ENCODE measurements around the gene WNK2.

Gene WNK2

DNA sequence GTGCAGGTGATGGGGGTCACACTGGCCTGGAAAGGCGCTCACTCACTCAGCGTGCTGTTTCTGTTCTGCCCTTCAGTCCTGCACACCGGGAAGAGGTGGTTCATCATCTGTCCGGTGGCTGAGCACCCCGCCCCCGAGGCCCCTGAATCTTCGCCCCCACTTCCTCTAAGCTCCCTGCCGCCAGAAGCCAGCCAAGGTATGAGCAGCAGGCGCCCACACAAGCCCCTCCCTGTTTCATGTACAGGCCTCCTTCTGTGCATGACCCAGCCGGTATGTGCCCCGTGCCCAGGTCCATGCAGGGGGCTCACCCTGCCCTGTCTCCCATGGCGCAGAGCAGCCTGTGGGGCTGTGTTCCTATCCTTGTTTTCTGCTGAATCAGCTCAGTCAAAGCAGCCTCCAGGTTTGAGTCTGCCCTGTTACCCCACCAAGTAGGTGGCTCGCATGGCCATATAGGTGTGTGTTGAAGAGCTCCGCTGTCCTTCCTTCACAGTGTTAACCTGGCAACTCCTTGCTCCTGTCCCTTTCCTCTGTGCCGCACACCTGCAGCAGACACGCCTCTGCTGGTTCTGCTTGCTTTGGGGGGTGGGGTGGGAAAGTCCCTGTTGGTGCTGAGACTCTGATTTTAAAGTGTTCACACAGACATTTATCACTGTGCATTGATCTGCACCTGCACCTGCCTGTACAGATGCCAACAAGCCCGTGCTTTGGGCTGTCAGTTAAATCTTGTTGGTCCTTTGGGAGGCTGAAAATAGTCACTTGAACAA lies 84.8 kb downstream of the WNK2 start:
- no peak for DNase-seq

DNA sequence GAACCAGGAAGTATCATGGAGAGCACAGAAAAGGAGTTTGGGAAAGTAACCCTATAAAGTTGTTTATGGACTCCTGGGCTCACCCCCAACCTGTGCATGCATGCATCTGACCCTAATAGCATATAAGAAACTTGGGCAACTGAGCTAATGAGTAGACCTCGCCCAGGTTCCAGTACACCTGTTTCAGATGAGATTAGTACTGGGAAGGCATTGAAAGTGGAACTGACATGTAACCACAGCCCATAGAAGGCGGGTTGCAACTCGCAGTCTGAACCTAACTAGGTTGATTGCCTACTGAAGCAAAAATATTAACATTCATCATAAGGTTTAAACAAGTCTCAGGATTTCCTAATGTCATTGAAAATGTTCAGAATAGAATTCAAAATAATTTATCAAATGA lies 87.0 kb downstream of the WNK2 start:
- no peak for DNase-seq

DNA sequence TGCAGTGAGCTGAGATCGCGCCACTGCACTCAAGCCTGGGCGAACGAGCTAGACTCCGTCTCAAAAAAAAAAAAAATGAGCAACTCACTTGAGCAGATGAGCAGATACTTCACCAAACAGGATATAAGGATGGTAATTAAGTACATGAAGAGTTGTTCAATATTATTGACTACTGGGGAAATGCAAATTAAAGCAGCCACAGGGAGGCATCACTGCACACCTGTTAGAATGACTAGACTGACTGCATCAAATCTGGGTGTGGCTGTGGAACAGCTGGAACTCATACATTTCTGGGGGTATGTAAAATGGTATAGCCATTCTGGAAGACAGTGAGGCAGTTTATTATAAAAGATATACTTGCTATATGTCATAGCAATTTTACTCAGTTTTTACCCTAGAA lies 93.0 kb downstream of the WNK2 start:
- DNase-seq, result peak in 1 of 2 experiments; percentile 14

DNA sequence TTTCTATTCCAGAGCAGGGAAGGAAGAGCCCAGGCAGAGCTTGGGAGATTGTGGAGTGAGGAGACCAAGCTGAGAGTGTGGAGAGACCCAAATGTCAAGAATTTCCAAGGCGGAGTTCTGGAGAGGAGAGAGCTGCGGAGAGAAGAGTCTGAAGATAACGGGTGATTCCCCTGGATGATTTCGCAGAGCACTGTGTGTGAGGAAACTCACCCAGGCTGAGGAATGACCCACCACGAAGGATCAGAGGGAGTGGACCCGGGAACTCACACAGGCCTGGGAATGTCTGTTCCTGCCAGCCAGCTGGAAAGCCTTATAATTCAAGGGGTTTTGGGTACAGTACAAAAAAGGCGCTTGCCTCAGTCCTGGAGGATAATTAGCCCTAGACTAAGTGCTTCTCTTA lies 94.2 kb downstream of the WNK2 start:
- no peak for DNase-seq

DNA sequence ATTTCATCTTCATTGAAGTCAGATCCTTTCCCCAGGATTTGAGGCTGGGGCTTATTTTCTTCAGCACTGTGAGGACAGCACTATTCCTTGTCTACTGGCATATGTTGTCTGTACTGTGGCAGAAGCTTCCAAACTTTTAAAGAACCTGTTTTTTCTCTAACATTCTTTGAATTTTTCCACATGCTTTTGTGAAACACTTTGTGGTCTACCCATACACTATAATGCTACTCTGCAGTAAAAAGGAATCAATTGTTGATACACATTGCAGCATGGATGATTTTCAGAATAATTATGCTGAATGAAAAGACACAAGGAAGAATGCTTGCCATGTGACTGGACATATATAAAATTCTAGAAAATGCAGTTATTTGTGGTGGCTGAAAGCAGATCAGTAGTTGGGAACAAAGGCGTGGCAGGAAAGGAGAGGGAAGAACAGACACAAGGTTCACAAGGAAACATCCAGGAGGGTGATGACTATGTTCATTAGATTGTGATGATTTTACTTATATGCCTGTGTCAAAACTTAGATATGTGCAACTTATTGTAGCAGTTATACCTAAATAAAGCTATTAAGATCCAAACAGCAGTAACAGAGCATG lies 96.8 kb downstream of the WNK2 start:
- no peak for DNase-seq

DNA sequence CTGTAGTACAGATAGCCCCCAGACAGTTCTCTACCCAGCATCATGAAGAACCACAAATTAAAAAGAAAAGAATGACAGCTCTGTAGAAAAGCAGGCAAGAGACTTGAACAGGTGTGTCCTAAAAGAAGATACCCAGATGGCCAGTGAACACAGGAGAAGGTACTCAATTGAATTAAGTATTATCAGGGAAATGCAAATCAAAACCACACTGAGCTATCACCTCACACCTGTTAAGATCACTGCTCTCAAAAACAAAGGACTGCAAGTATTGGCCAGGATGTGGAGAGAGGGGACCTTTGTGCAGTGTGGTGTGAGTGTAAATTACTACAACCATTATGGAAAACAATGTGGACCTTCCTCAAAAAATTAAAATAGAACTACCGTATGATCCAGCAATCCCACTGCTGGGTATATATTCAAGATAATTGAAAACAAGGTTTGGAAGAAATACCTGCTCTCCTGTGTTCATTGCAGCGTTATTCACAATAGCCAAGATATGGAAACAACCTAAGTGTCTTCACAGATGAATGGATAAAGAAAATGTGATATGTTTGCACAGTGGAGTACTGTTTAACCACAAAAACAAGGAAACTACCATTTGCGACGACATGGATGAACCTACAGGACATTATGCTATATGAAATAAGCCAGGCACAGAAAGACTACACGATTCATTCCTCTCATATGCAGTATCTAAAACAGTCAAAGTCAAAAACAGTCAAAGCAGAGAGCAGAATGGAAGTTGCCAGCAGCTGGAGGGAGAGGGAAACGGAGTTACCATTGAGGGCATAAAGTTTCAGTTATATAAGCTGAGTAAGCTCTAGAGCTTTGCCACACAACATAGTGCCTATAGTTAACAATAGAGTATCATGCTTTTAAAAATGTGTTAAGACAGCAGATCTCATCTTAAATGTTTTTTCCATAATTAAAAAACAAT lies 102.6 kb downstream of the WNK2 start:
- DNase-seq, result peak; percentile 6 to 46

DNA sequence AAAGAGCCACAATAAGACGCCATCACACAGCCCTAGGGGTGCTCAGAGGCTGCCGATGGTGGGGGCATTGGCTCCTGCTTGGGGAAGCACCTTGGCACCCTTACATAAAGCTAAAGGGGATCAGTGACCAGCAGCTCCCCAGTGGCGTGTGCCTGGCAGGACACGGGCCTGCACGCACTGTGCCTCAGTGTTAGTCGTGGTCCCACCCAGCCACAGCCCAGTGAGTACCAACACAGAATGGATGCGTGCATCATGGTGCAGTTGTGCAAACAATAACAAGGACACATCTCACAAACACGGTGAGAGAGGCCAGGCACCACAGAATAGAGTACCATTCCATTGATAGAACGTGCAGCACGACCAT lies 103.2 kb downstream of the WNK2 start:
- DNase-seq, result no peak

DNA sequence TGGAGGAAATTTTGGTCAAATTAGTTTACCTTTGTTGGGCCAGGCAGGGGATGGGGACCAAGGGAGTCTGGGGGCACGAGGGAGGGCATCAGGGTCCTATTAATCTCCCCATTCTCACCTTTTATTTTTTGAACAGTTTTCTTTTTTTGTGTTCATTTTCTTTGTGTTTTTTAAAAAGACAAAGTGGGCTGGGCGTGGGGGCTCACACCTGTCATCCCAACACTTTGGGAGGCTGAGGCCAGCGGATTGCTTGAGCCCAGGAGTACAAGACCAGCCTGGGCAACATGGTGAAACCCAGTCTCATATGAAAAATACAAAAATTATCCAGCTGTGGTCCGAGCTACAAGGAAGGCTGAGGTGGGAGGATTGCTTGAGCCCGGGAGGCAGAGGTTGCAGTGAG lies 103.7 kb downstream of the WNK2 start:
- DNase-seq, result no peak

DNA sequence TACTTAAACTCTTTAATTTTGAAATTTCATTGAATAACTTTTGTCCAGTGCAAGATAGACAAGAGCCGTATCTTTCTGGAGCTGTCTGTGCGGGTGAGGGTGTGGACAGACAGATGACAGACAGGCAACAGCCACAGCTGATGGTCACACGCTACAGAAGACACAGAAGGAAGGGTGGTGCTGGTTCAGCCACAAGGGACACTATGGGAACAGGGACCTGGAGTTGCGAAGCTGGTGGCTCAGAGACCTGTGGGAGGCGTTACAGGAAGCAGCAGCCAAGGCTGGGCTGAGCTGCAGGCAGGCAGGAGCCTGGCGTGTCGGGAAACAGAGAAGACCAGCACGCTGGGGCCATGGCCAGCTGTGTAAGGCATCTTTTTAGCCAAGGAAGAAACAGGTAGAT lies 104.4 kb downstream of the WNK2 start:
- DNase-seq, result no peak

DNA sequence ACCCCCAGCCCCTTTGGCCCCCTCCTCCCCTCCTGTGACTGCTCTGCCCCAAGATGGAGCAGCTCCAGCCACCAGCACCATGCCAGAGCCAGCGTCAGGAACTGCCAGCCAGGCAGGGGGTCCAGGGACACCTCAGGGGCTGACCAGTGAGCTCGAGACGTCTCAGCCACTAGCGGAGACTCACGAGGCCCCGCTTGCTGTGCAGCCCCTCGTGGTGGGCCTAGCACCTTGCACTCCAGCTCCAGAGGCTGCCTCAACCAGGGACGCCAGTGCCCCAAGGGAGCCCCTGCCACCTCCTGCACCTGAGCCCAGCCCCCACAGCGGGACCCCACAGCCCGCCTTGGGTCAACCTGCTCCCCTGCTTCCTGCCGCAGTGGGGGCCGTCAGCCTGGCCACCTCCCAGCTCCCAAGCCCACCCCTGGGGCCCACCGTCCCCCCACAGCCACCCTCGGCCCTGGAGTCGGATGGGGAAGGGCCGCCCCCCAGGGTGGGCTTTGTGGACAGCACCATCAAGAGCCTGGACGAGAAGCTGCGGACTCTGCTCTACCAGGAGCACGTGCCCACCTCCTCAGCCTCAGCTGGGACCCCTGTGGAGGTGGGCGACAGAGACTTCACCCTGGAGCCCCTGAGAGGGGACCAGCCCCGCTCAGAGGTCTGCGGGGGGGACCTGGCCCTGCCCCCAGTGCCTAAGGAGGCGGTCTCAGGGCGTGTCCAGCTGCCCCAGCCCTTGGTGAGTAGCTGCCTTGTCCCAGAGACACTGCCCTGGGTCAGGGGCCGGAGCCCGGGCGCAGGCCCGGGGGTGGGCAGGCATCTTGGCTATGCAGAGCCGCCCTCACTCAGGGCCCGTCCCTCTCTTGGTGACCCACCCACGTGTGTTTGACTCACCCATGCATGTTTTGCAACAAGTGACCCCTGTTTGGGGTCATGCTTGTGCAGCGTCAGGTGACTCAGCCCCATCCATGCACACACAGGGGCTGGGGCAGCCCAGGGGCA lies 105.2 kb downstream of the WNK2 start:
- DNase-seq, result no peak

DNA sequence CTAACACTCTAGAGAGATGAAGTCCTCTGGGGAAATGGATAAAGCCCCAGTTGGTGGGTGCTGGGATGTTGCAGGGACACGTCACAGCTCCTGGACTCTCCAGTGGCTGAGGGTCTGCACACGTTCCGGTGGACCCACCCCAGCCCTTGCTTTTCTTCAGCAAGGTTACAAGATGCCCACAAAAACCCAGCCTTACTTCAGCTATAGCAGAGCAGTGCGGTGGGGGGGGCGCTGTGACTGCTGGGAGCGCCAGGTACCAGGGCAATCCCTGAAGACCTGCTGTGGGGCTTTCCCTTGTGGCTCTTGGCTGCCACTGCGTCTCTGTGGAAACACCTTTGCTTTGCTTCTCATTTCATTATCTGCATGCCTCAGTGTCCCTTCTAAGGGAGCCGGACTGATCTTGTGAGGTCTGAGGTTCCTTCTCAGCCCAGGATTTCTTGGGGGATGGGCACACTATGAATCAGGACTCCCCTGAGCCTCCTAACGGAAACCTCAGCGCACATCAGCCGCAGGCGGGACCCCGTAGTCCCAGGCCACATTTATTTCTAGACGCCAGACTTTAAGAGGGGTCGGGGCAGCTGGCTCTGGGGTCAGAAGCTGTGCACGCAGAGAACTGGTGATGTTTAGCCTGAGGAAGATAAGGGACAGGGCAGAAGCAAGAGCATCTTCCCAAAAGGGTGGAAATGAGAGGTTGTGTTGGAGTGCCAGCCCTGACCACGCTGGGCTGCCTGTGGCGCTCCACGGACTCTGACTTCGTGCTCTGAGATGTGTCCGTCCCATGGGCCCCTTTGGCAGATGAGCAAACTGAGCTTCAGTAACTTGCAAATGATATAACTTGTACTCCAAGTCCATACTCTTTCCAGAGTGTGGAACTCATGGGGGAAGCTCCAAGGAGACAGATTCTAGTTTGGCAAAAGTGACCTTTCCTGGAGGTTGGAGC lies 106.8 kb downstream of the WNK2 start:
- no peak for DNase-seq

DNA sequence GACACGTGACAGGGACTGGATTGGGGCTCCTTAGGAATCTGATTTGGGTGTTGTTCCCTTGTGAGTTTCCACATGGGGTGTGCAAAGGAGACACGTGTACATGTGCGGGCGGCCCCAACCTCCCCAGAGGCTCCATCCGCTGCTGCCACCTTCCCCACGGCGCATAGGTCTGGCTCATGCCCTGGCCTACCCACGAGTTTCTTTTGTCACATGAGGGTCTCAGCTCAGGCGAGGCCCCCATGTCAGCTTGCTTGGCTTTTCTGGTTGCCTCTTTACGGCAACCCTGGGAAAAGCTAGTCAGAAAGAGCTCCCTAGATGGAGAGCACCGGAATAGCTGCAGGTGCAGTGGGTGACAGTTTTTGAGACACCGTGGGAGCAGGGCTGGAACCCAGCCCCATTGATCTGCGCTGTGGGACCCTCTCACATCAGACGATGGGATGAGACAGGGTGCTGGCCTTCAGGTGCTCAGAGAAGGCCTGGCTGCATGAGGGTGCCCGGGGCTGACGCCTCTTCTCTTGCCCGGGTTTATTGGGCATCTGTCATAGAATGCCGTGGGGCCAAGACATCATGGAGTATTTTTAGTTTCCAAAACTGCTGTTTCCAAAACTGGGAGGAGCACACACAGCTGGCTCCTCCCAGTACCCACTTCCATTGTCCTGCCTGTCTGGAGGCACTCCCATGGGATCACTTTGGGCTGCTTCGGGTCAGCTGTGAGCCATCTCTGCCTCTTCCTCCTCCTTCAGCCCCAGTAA lies 107.8 kb downstream of the WNK2 start:
- DNase-seq, result no peak

DNA sequence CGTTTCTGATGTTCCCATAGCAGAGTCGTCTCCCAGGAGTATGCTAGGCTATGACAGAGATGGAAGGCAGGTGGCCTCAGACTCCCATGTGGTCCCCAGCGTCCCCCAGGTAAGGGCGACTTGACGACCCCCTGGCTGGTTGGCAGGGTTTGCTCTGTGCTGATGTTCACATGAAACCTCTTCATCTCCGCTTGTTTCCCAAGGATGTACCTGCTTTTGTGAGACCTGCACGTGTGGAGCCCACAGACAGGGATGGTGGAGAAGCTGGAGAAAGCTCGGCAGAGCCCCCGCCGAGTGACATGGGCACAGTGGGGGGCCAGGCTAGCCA lies 108.3 kb downstream of the WNK2 start:
- no peak for DNase-seq

DNA sequence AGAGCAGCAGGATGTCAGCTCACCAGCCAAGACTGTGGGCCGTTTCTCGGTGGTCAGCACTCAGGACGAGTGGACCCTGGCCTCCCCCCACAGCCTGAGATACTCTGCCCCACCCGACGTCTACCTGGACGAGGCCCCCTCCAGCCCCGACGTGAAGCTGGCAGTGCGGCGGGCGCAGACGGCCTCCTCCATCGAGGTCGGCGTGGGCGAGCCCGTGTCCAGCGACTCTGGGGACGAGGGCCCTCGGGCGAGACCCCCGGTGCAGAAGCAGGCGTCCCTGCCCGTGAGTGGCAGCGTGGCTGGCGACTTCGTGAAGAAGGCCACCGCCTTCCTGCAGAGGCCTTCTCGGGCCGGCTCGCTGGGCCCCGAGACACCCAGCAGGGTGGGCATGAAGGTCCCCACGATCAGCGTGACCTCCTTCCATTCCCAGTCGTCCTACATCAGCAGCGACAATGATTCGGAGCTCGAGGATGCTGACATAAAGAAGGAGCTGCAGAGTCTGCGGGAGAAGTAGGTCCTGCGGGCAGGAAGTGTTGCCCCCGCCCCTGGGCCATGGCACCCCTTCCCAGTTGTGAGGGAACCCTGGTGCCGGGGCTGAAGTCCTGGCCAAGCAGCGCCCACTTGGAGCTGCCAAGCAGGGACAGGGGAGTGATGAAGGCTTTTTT lies 108.9 kb downstream of the WNK2 start:
- DNase-seq, result no peak

DNA sequence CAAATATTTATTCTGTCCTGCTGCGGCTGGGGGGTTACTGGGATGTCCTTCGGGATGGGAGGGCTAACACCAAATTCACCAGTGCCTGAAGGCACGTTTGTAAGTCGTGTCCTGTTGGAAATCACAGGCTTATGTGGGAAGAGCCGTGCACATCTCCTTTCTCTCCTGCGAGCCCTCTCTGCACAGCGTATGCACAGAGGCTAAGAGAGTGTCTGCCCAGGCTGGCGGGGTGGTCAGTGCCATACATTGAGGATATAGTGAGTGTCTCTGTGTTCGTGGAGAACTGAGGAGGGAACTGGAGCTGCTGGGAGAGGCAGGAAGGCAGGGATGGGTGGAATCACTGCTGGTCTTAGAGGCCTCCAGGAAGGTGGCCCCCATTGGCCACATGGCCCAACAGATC lies 110.1 kb downstream of the WNK2 start:
- DNase-seq, result no peak

DNA sequence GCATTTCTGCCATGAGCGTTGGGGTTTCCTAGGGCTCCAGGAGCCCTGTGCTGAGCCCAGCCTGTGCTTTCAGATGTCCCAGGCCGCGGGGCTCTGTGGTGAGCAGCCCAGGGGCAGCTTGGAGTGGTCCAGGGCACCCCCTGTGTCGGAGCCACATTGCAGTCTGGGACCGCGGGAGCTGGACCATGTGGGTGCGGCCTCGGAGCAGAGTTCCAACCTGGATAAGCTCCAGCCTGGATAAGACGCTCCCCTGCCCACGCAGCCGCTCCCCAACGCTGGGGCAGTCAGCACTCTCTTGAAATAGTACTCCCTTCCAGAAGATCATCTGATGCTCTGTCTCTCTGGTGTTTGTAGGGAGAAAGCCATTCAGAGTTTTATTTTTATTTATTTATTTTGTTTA lies 111.1 kb downstream of the WNK2 start:
- no peak for DNase-seq

DNA sequence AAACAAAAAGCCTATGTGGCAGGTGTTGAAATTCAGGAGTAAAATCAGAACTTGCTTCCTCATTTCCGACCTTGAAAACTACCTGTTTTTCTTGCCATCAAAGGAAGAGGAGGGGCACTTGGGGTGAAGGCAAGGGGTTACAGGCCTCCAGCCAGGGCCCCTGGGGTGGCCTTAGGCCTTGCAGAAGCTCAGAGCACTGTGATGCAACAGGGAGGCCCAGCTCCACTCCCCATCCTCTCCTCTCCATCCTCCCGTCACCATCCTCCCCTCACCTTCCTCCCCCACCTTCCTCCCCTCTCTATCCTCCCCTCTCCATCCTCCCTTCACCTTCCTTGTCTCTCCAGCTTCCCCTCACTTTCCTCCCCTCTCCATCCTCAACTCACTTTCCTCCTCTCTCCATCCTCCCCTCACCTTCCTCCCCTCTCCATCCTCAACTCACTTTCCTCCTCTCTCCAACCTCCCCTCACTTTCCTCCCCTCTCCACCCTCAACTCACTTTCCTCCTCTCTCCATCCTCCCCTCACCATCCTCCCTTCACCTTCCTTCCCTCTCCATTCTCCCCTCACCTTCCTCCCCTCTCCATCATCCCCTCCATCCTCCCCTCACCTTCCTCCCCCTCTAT lies 111.6 kb downstream of the WNK2 start:
- no peak for DNase-seq

DNA sequence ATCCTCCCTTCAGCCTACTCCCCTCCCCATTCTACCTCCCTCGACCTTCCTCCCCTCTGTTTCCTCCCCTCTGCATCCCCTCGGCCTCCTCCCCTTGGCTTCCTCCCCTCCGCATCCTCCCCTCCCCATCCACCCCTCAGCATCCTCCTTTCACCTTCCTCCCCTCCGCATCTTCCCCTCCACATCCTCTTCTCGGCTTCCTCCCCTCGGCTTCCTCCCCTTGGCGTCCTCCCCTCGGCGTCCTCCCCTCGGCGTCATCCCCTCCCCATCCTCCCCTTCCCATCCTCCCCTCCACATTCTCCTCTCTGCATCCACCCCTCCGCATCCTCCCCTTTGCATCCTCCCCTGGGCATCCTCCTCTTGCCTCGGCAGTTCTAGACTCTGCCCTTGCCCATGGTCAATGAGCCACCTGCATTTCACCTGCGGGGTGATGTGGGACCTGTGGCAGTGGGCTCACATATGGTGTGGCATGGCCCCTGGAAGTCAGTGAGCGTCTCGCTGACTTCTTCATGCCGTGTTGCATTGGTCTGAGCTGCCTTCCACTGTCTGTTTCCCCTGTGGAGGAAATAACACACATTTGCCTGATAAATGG lies 113.0 kb downstream of the WNK2 start:
- DNase-seq, result no peak

All from NCI-H524 (cell line).